Upper lobe of left lung (tissue), 6 donors: ENCODE data around the gene MED22. TPM values are rescaled to one million over a fixed set of nuclear protein-coding genes. Genes with fewer than 3 reads are reported as not detected.

Experiments used
- ATAC-seq, 2 donors: fragments of 200-7000 bp; cut with Tn5 transposase; one replicate each; pipeline ENCODE4 v1.9.1; 2022; ENCODE audit warnings: mild to moderate bottlenecking in 2 of 2, moderate library complexity in 2 of 2; ENCODE audit not compliant: low FRiP score in 2 of 2
- DNase-seq, 2 donors: peaks; one replicate each; pipeline ENCODE4 v3.0.0-alpha.2; 2019 to 2020
- H3K27ac ChIP-seq, 4 donors: fragments of 200-600 bp; sonication (generic); one replicate each; pipeline ENCODE4 v1.5.1; 2016 to 2019
- H3K27me3 ChIP-seq, 4 donors: fragments of 200-600 bp; sonication (generic); one replicate each; pipeline ENCODE4 v1.5.1; 2017 to 2019
- H3K36me3 ChIP-seq, 4 donors: fragments of 200-600 bp; sonication (generic); one replicate each; pipeline ENCODE4 v1.5.1; 2016 to 2019
- H3K4me1 ChIP-seq, 4 donors: fragments of 200-600 bp; sonication (generic); one replicate each; pipeline ENCODE4 v1.5.1; 2018 to 2019
- H3K4me3 ChIP-seq, 4 donors: fragments of 200-600 bp; sonication (generic); one replicate each; pipeline ENCODE4 v1.5.1; 2017 to 2019; ENCODE audit warnings: mild to moderate bottlenecking in 2 of 4, moderate library complexity in 1 of 4
- H3K9me3 ChIP-seq, 4 donors: fragments of 200-600 bp; sonication (generic); one replicate each; pipeline ENCODE4 v1.5.1; 2018 to 2019
- CTCF ChIP-seq, 6 experiments: fragments of 450-650 bp in 4 of 6; fragments of 200-600 bp in 2 of 6; sonication (generic) in 2 of 6; IDR thresholded peaks; one replicate each; pipeline ENCODE4 v1.5.1; 2016 to 2019; ENCODE audit warnings: antibody characterized with exemption in 6 of 6
- EP300 ChIP-seq, 4 donors: sonication (generic); formaldehyde crosslinking; IDR thresholded peaks; one replicate each; pipeline ENCODE4 v1.5.1; 2017; ENCODE audit warnings: antibody characterized with exemption in 4 of 4, control low read depth in 2 of 4
- POLR2A ChIP-seq, 4 donors: fragments of 450-650 bp; IDR thresholded peaks; one replicate each; pipeline ENCODE4 v1.5.1; 2016 to 2017; ENCODE audit warnings: antibody characterized with exemption in 4 of 4, mild to moderate bottlenecking in 2 of 4
- POLR2AphosphoS5 ChIP-seq, 2 donors: sonication (generic); formaldehyde crosslinking; IDR thresholded peaks; one replicate each; pipeline ENCODE4 v1.5.1; 2017; ENCODE audit warnings: antibody characterized with exemption in 2 of 2
- WGBS, 2 donors: methylation state at CpG; one replicate each; pipeline ENCODE4 v1.1.5; 2017 to 2018; 5-methylcytosine and 5-hydroxymethylcytosine counted together
- total RNA-seq, 6 donors: library from RNA; depleted of rRNA in 4 of 6; stranded (reverse); fragments of >200 nt in 4 of 6; gene quantifications; one replicate each; pipeline versions ENCODE4 v1.1.0 to v1.2.1, GENCODE V29; 2016 to 2021
- donor health status: DM: no; HTN: no; CAD: no; lungs with moderate emphysema.
- donor health status: DM: no; HTN: yes; CAD: no; lungs with severe emphysema.

The MED22 gene
- total RNA-seq, 6 donors from 2014 or later: 28.1 to 41.0 (median 30.5) TPM

GRCh38 chr9:133345596-133345995 lies 2.3 kb downstream of the MED22 start:
- Histone ChIP-seq H3K9me3 (no peaks in the 10 kb centered on the region), H3K27ac (no peak overlapping the region), H3K27me3 (no peaks in the 10 kb centered on the region), H3K4me3 (no peak overlapping the region), H3K36me3 (peaks cover 15 to 69% (median 55%) of the 10 kb centered on the region in 4 donors), H3K4me1 (peaks cover 24 to 57% (median 29%) of the 10 kb centered on the region in 4 donors)
- DNase-seq (no peak), ATAC-seq (no peak)
- no peak for TF ChIP-seq POLR2AphosphoS5 (IDR thresholded peaks at IDR 0.05)
- no peak for TF ChIP-seq CTCF (IDR thresholded peaks at IDR 0.05)
- WGBS, 2 donors: 81 to 96% methylated on average over 4 to 6 of the region's 6 CpGs

GRCh38 chr9:133344979-133345378 lies 3.0 kb downstream of the MED22 start:
- Histone ChIP-seq H3K27me3 (no peaks in the 10 kb centered on the region), H3K27ac (no peak overlapping the region), H3K36me3 (peaks cover 9 to 69% (median 52%) of the 10 kb centered on the region in 4 donors), H3K4me1 (peaks cover 24 to 58% (median 28%) of the 10 kb centered on the region in 4 donors), H3K9me3 (no peaks in the 10 kb centered on the region), H3K4me3 (no peak overlapping the region)
- 98 to 99% methylated on average over 12 of the region's 12 CpGs for WGBS, 2 donors
- no peak for ATAC-seq
- no peak for TF ChIP-seq CTCF (IDR thresholded peaks at IDR 0.05)
- no peak for TF ChIP-seq POLR2A (IDR thresholded peaks at IDR 0.05)
- TF ChIP-seq POLR2AphosphoS5 (IDR thresholded peaks at IDR 0.05): no peak
- TF ChIP-seq EP300 (IDR thresholded peaks at IDR 0.05): no peak
- peak in 1 of 2 donors; percentile 32 for DNase-seq

DNA sequence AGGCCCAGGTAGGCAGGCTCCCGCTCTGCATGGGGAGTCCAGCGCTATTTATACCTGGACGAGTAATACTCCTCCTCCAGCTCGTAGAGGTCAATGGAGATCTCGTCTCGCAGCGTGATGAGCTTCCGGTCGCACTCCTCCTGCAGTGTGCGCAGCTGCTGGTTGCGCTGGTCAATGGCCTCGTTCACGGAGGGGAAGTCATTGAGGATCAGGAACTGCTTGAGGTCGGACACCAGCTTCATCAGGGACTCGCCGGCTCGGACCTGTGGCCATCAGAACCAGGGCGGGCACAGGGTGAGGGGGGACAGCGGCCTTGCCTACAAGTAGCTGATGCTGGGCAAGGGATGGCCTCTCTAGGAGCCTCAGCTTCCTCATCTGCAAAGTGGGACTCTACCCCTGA lies 3.9 kb downstream of the MED22 start:
- peaks cover 16 to 49% (median 20%) of the 10 kb centered on the region in 4 donors for H3K4me1 ChIP-seq
- TF ChIP-seq CTCF (IDR thresholded peaks at IDR 0.05) (no peak), EP300 (IDR thresholded peaks at IDR 0.05) (no peak), POLR2AphosphoS5 (IDR thresholded peaks at IDR 0.05) (no peak), POLR2A (IDR thresholded peaks at IDR 0.05) (no peak)

GRCh38 chr9:133342570-133342969 lies 5.4 kb downstream of the MED22 start:
- no peak for TF ChIP-seq POLR2AphosphoS5 (IDR thresholded peaks at IDR 0.05)
- no peak for TF ChIP-seq CTCF (IDR thresholded peaks at IDR 0.05)
- TF ChIP-seq EP300 (IDR thresholded peaks at IDR 0.05): no peak
- TF ChIP-seq POLR2A (IDR thresholded peaks at IDR 0.05): no peak
- DNase-seq (peak in 1 of 2 donors; percentile 53), ATAC-seq (no peak)
- H3K27me3 ChIP-seq: no peaks in the 10 kb centered on the region
- H3K9me3 ChIP-seq: no peaks in the 10 kb centered on the region
- no peak overlapping the region for H3K4me3 ChIP-seq
- WGBS, 2 donors: 82 to 95% methylated on average over 5 to 10 of the region's 11 CpGs
- peaks cover 11 to 42% (median 17%) of the 10 kb centered on the region in 4 donors for H3K4me1 ChIP-seq
- H3K36me3 ChIP-seq: peaks cover 4 to 72% (median 47%) of the 10 kb centered on the region in 4 donors
- H3K27ac ChIP-seq: no peak overlapping the region

More for the DNA sequence above, 3.9 kb downstream of the MED22 start:
- no peaks in the 10 kb centered on the region for H3K9me3 ChIP-seq
- no peaks in the 10 kb centered on the region for H3K27me3 ChIP-seq
- H3K36me3 ChIP-seq: peaks cover 4 to 69% (median 47%) of the 10 kb centered on the region in 4 donors
- ATAC-seq (no peak), DNase-seq (peak in 1 of 2 donors; percentile 62)
- H3K27ac ChIP-seq: no peak overlapping the region
- 97% methylated on average over 19 of the region's 19 CpGs for WGBS, 2 donors
- H3K4me3 ChIP-seq: no peak overlapping the region

- H3K36me3 ChIP-seq: peaks cover 4 to 72% (median 47%) of the 10 kb centered on the region in 4 donors
- ATAC-seq (no peak), DNase-seq (no peak)
- H3K4me1 ChIP-seq: peaks cover 11 to 36% (median 15%) of the 10 kb centered on the region in 4 donors
- no peaks in the 10 kb centered on the region for H3K27me3 ChIP-seq
- H3K27ac ChIP-seq: peak overlapping the region in 2 of 4 donors; percentile 23 to 33
- TF ChIP-seq POLR2A (IDR thresholded peaks at IDR 0.05) (no peak), CTCF (IDR thresholded peaks at IDR 0.05) (no peak), POLR2AphosphoS5 (IDR thresholded peaks at IDR 0.05) (no peak), EP300 (IDR thresholded peaks at IDR 0.05) (no peak)
- 77 to 85% methylated on average over 10 to 12 of the region's 12 CpGs for WGBS, 2 donors
- no peak overlapping the region for H3K4me3 ChIP-seq
- no peaks in the 10 kb centered on the region for H3K9me3 ChIP-seq
These were observed 5.9 kb downstream of the MED22 start for GRCh38 chr9:133342069-133342406.
